Measurements from ENCODE around the gene PSMB8. TPM values are rescaled to one million over a fixed set of nuclear protein-coding genes. Genes with fewer than 3 reads are reported as not detected.
A peak's percentile ranks its signal among the peaks of the same experiment; 100 is the strongest.
"Not testable (repeated sequence)": the region's sequence is repeated elsewhere in the genome, so short reads cannot be mapped to it uniquely, and the experiment has no call there.

The PSMB8 gene
- polyA plus RNA-seq, 1 experiment: 62.0 TPM

DNA sequence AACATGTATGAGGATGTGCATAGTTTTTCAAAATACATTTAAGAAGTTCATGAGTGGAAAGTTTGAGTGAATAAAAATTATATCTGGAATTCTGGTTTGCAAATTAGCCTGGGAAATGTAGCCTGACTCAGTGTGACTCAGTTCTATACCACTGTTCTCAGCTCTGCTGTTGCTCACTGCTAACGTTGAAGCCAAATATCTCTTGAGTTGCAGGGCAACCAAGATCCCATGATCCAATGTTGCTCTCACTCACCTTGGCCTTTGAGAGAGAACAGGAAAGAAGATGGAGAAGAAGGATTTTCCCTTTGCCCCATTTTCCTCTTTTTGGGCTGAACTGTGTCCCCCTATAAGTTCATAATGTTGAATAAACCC lies 39.0 kb upstream of the PSMB8 start:
- ChIA-PET POLR2A (no interaction called here), CTCF (interaction anchor here (1.1 to 7.1 kb wide), 7 partner anchors 11 to 101 kb away, joined by 3 to 72 read pairs (median 7); partner anchors contain the start of gene HLA-DMA)
- DNase-seq (ENCODE audit: low read depth, low spot score): no peak
- Histone ChIP-seq H3K27ac (ENCODE audit: low read depth, low read length) (no peak overlapping the region), H3K4me3 (ENCODE audit: low read depth, low read length) (no peak overlapping the region), H3K9me3 (ENCODE audit: control insufficient read depth, insufficient read depth, low read length) (peaks cover 4% of the 10 kb centered on the region; the same call in 1 of the 2 replicates), H3K27me3 (ENCODE audit: control insufficient read depth, insufficient read depth, low read length) (peaks cover 16% of the 10 kb centered on the region)
- TF ChIP-seq, protein P1, sequence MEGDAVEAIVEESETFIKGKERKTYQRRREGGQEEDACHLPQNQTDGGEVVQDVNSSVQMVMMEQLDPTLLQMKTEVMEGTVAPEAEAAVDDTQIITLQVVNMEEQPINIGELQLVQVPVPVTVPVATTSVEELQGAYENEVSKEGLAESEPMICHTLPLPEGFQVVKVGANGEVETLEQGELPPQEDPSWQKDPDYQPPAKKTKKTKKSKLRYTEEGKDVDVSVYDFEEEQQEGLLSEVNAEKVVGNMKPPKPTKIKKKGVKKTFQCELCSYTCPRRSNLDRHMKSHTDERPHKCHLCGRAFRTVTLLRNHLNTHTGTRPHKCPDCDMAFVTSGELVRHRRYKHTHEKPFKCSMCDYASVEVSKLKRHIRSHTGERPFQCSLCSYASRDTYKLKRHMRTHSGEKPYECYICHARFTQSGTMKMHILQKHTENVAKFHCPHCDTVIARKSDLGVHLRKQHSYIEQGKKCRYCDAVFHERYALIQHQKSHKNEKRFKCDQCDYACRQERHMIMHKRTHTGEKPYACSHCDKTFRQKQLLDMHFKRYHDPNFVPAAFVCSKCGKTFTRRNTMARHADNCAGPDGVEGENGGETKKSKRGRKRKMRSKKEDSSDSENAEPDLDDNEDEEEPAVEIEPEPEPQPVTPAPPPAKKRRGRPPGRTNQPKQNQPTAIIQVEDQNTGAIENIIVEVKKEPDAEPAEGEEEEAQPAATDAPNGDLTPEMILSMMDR (IDR thresholded peaks at IDR 0.05; ENCODE audit: low read depth, low read length): no peak

DNA sequence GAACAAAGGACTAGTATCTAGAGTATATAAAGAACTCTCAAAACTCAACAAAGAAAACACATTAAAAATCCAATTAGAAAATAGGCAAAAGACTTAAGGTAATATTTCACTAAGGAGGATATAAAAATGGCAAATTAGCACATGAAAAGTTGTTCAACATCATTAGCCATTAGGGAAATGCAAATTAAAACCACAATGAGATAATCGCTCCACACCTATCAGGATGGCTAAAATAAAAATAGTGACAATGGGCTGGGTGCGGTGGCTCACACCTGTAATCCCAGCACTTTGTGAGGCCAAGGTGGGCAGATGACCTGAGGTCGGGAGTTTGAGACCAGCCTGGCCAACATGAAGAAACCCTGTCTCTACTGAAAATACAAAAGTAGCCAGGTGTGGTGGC lies 37.1 kb upstream of the PSMB8 start:
- POLR2A ChIA-PET; H3K9me3 ChIP-seq (ENCODE audit: control insufficient read depth, insufficient read depth, low read length); DNase-seq (ENCODE audit: low read depth, low spot score); H3K4me3 ChIP-seq (ENCODE audit: low read depth, low read length); H3K27ac ChIP-seq (ENCODE audit: low read depth, low read length): not testable (repeated sequence)
- peaks cover 23% of the 10 kb centered on the region for H3K27me3 ChIP-seq (ENCODE audit: control insufficient read depth, insufficient read depth, low read length)
- CTCF ChIA-PET: interaction anchor here (0.6 to 5.1 kb wide), 6 partner anchors 9 to 133 kb away, joined by 3 to 59 read pairs (median 6); partner anchors contain the start of gene TAP2

GRCh38 chr6:32879691-32880090 lies 35.8 kb upstream of the PSMB8 start:
- POLR2A ChIA-PET: interaction anchor here (0.7 kb wide), 1 partner anchor 92 kb away, joined by 3 read pairs; no protein-coding TSS in a partner anchor
- Histone ChIP-seq H3K4me3 (ENCODE audit: low read depth, low read length) (no peak overlapping the region), H3K27ac (ENCODE audit: low read depth, low read length) (no peak overlapping the region), H3K9me3 (ENCODE audit: control insufficient read depth, insufficient read depth, low read length) (peaks cover 4% of the 10 kb centered on the region; the same call in 1 of the 2 replicates), H3K27me3 (ENCODE audit: control insufficient read depth, insufficient read depth, low read length) (peaks cover 27% of the 10 kb centered on the region)
- CTCF ChIA-PET: interaction anchor here (4.8 to 5.1 kb wide), 2 partner anchors 12 to 105 kb away, joined by 31 to 59 read pairs; no protein-coding TSS in a partner anchor
- TF ChIP-seq, protein P1 (IDR thresholded peaks at IDR 0.05; ENCODE audit: low read depth, low read length): no peak
- DNase-seq (ENCODE audit: low read depth, low spot score): no peak

DNA sequence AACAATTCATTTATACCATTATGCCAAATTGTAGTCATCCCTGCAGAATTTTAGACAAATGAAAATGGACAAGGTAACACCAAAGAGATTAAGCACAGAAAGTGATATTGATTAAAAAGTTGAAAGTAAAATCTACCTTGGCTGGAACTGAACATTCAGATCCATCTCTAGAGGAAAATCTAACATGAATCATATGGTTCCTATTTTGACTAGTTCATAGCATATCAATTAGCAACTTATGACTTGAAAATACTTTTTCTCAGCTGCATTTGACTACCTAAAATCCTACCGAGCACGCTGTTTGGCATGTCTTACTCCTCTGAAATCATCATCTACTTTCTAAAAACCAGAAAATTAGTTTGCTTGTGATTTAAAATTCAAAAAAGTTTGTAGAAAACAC lies 32.8 kb upstream of the PSMB8 start:
- TF ChIP-seq, protein P1 (IDR thresholded peaks at IDR 0.05; ENCODE audit: low read depth, low read length): no peak
- ChIA-PET POLR2A (interaction anchor here (0.8 kb wide), 1 partner anchor 95 kb away, joined by 3 read pairs; no protein-coding TSS in a partner anchor), CTCF (interaction anchor here (0.6 to 5.1 kb wide), 7 partner anchors 8 to 371 kb away, joined by 3 to 59 read pairs (median 9); partner anchors contain the start of gene TAP2)
- peaks cover 27% of the 10 kb centered on the region for H3K27me3 ChIP-seq (ENCODE audit: control insufficient read depth, insufficient read depth, low read length)
- no peak overlapping the region for H3K4me3 ChIP-seq (ENCODE audit: low read depth, low read length)
- no peak for DNase-seq (ENCODE audit: low read depth, low spot score)
- peaks cover 4% of the 10 kb centered on the region; the same call in 1 of the 2 replicates for H3K9me3 ChIP-seq (ENCODE audit: control insufficient read depth, insufficient read depth, low read length)
- H3K27ac ChIP-seq (ENCODE audit: low read depth, low read length): no peak overlapping the region

DNA sequence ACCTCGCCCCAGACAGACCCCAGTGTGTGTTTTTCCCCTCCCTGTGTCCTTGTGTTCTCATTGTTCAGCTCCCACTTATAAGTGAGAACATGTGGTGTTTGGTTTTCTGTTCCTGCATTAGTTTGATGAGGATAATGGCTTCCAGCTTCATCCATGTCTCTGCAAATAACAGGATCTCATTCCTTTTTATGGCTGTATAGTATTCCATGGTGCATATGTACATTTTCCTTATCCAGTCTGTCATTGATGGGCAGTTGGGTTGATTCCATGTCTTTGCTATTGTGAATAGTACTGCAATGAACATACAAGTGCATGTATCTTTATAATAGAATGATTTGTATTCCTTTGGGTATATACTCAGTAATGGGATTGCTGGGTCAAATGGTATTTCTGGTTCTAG lies 30.1 kb upstream of the PSMB8 start:
- not testable (repeated sequence) for H3K27ac ChIP-seq (ENCODE audit: low read depth, low read length); H3K9me3 ChIP-seq (ENCODE audit: control insufficient read depth, insufficient read depth, low read length); H3K4me3 ChIP-seq (ENCODE audit: low read depth, low read length); DNase-seq (ENCODE audit: low read depth, low spot score)
- ChIA-PET CTCF (interaction anchor here (1.4 to 2.5 kb wide), 4 partner anchors 13 to 79 kb away, joined by 4 to 11 read pairs (median 8); partner anchors contain the start of genes HLA-DMA and TAP2), POLR2A (interaction anchor here (0.5 kb wide), 1 partner anchor 1474 kb away, joined by 5 read pairs; no protein-coding TSS in a partner anchor)
- peaks cover 16% of the 10 kb centered on the region for H3K27me3 ChIP-seq (ENCODE audit: control insufficient read depth, insufficient read depth, low read length)

- Histone ChIP-seq H3K27ac (ENCODE audit: low read depth, low read length) (no peak overlapping the region), H3K4me3 (ENCODE audit: low read depth, low read length) (no peak overlapping the region), H3K27me3 (ENCODE audit: control insufficient read depth, insufficient read depth, low read length) (peaks cover 20% of the 10 kb centered on the region), H3K9me3 (ENCODE audit: control insufficient read depth, insufficient read depth, low read length) (no peaks in the 10 kb centered on the region)
- TF ChIP-seq, protein P1 (IDR thresholded peaks at IDR 0.05; ENCODE audit: low read depth, low read length): peak; percentile 89
- ChIA-PET CTCF (interaction anchor here (0.5 to 6.7 kb wide), 69 partner anchors 10 to 1185 kb away, joined by 3 to 271 read pairs (median 6); partner anchors contain the start of genes BRD2, HLA-DMA, HLA-DPA1 and PSMB8), POLR2A (interaction anchor here (1.1 to 1.3 kb wide), 2 partner anchors 30 to 104 kb away, joined by 5 to 8 read pairs; partner anchors contain the start of gene TAP2)
- no peak for DNase-seq (ENCODE audit: low read depth, low spot score)
These were observed 24.5 kb upstream of the PSMB8 start for GRCh38 chr6:32868257-32868788.
